Panc1 (cell line): ENCODE data around the gene MPRIP. TPM values are rescaled to one million over a fixed set of nuclear protein-coding genes. Genes with fewer than 3 reads are reported as not detected.

Source experiments
- ATAC-seq: fragments of 200-7000 bp; cut with Tn5 transposase; 2 replicates; pipeline ENCODE4 v1.9.1; 2020; ENCODE audit warnings: mild to moderate bottlenecking, moderate library complexity
- BruUV-seq: library from RNA; stranded (reverse); fragments of 400-500 nt; replicated peaks from 2 replicates; lab custom pipeline; 2021; lab: Mats Ljungman, UMichigan
- CTCF ChIA-PET: fragments of 300-600 bp; sonication (Branson Sonifier 250); formaldehyde crosslinking; loops from one replicate; lab custom pipeline; 2022; ENCODE audit warnings: antibody characterized with exemption; lab: Charles Lee
- POLR2A ChIA-PET: fragments of 300-600 bp; sonication (Branson Sonifier 250); formaldehyde crosslinking; loops from one replicate; lab custom pipeline; 2022; ENCODE audit warnings: antibody characterized with exemption; lab: Charles Lee
- DNase-seq: peaks from one replicate; pipeline ENCODE4 v3.0.0-alpha.2; 2010; ENCODE audit warnings: low read depth, low spot score
- H3K27ac ChIP-seq: 2 replicates; pipeline ENCODE4 v1.5.1; 2011; ENCODE audit warnings: mild to moderate bottlenecking, low read length, inconsistent platforms
- H3K27me3 ChIP-seq: fragments of 200-500 bp; sonication (Bioruptor generic); 2 replicates; pipeline ENCODE4 v1.6.0; 2014; ENCODE audit warnings: low read length, inconsistent platforms; ENCODE audit not compliant: control insufficient read depth, insufficient read depth
- H3K36me3 ChIP-seq: fragments of 200-500 bp; sonication (Bioruptor generic); 2 replicates; pipeline ENCODE4 v1.5.1; 2014; ENCODE audit warnings: inconsistent platforms, mild to moderate bottlenecking, low read length, moderate library complexity; ENCODE audit not compliant: control insufficient read depth, insufficient read depth
- H3K4me1 ChIP-seq: 2 replicates; pipeline ENCODE4 v1.5.1; 2011; ENCODE audit warnings: inconsistent platforms, mild to moderate bottlenecking, low read length, moderate library complexity; ENCODE audit not compliant: control insufficient read depth, insufficient read depth
- H3K4me3 ChIP-seq, 2 experiments: 2 replicates each; pipeline ENCODE4 v1.5.1; 2011 to 2012; ENCODE audit warnings: low read depth in 2 of 2, low read length in 2 of 2, mild to moderate bottlenecking in 2 of 2, inconsistent platforms in 1 of 2, moderate library complexity in 1 of 2
- H3K9me3 ChIP-seq: fragments of 200-500 bp; sonication (Bioruptor generic); 2 replicates; pipeline ENCODE4 v1.5.1; 2014; ENCODE audit warnings: low read depth, mild to moderate bottlenecking, inconsistent platforms, low read length, moderate library complexity; ENCODE audit not compliant: control insufficient read depth, insufficient read depth
- POLR2AphosphoS5 ChIP-seq: IDR thresholded peaks from 2 replicates; pipeline ENCODE4 v1.6.1; 2012; ENCODE audit warnings: mild to moderate bottlenecking, low read depth, low read length, moderate library complexity
- SIN3A ChIP-seq: IDR thresholded peaks from 2 replicates; pipeline ENCODE4 v1.6.1; 2012; ENCODE audit warnings: low read depth, mild to moderate bottlenecking, low read length, moderate library complexity, borderline replicate concordance; ENCODE audit not compliant: insufficient read depth
- TCF7L2 ChIP-seq: IDR thresholded peaks from 2 replicates; pipeline ENCODE4 v1.6.1; 2011; ENCODE audit warnings: mild to moderate bottlenecking, low read depth, low read length, inconsistent platforms
- in situ Hi-C: cut with HindIII; loops from 2 replicates; pipeline ENCODE4 v1.10.0; 2016; ENCODE audit warnings: low sequenced_read_pairs, low pct_unique_long_range_greater_than_20kb
- intact Hi-C: fragments of 100-400 bp; cut with micrococcal nuclease; formaldehyde crosslinking; loops from one replicate; pipeline ENCODE4 v1.10.0; 2022; ENCODE audit not compliant: unreplicated experiment
- total RNA-seq: library from RNA; stranded (reverse); gene quantifications from one replicate; pipeline ENCODE4 v1.2.1, GENCODE V29; 2021; ENCODE audit not compliant: unreplicated experiment
- TF ChIP-seq, protein P1 (sequence below): fragments of 450-650 bp; IDR thresholded peaks from 2 replicates; pipeline ENCODE4 v1.5.1; 2017; ENCODE audit warnings: mild to moderate bottlenecking
- TF ChIP-seq, protein P2 (sequence below), 2 experiments: IDR thresholded peaks; 2 replicates each; pipeline ENCODE4 v1.6.1; 2011 to 2012; ENCODE audit warnings: low read depth in 2 of 2, control low read depth in 1 of 2, low read length in 1 of 2, mild to moderate bottlenecking in 1 of 2, moderate library complexity in 1 of 2; ENCODE audit not compliant: insufficient read depth in 1 of 2

MPRIP gene
- total RNA-seq, 1 experiment from 2014 or later: 155 TPM

DNA sequence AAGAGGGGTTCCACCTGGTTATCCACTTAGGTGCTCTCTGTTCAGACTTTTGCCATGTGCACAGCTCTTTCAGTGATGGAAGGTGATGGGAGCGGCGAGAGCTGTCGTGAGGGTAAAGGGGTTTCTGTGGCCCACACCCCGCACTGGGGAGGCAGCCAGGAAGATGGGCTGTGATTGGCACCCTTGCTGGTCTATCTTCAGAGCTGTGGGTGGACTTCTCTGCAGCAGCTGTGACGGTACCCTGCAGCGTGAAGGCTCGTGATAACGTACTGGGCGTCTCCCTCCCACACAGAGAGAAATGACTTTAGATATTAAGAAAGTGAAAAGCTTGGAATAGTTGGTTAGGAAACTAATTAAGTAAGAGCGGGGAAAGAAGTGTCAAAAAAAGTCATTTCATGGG lies 45.8 kb downstream of the MPRIP start:
- POLR2A ChIA-PET: interaction anchor here (0.7 kb wide), 1 partner anchor 996 kb away, joined by 3 read pairs; no protein-coding TSS in a partner anchor
- CTCF ChIA-PET: no interaction called here
- in situ Hi-C loops (no loop called here), intact Hi-C loops (no loop called here)
- no peak overlapping the region for H3K4me3 ChIP-seq
- BruUV-seq: no TSS peak
- ATAC-seq (no peak), DNase-seq (no peak)
- no peaks in the 10 kb centered on the region for H3K9me3 ChIP-seq
- no peak overlapping the region for H3K27ac ChIP-seq
- no peaks in the 10 kb centered on the region for H3K4me1 ChIP-seq
- TF ChIP-seq, protein P1, sequence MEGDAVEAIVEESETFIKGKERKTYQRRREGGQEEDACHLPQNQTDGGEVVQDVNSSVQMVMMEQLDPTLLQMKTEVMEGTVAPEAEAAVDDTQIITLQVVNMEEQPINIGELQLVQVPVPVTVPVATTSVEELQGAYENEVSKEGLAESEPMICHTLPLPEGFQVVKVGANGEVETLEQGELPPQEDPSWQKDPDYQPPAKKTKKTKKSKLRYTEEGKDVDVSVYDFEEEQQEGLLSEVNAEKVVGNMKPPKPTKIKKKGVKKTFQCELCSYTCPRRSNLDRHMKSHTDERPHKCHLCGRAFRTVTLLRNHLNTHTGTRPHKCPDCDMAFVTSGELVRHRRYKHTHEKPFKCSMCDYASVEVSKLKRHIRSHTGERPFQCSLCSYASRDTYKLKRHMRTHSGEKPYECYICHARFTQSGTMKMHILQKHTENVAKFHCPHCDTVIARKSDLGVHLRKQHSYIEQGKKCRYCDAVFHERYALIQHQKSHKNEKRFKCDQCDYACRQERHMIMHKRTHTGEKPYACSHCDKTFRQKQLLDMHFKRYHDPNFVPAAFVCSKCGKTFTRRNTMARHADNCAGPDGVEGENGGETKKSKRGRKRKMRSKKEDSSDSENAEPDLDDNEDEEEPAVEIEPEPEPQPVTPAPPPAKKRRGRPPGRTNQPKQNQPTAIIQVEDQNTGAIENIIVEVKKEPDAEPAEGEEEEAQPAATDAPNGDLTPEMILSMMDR: no peak
- TF ChIP-seq SIN3A (no peak), POLR2AphosphoS5 (no peak), TCF7L2 (no peak)
- TF ChIP-seq, protein P2, sequence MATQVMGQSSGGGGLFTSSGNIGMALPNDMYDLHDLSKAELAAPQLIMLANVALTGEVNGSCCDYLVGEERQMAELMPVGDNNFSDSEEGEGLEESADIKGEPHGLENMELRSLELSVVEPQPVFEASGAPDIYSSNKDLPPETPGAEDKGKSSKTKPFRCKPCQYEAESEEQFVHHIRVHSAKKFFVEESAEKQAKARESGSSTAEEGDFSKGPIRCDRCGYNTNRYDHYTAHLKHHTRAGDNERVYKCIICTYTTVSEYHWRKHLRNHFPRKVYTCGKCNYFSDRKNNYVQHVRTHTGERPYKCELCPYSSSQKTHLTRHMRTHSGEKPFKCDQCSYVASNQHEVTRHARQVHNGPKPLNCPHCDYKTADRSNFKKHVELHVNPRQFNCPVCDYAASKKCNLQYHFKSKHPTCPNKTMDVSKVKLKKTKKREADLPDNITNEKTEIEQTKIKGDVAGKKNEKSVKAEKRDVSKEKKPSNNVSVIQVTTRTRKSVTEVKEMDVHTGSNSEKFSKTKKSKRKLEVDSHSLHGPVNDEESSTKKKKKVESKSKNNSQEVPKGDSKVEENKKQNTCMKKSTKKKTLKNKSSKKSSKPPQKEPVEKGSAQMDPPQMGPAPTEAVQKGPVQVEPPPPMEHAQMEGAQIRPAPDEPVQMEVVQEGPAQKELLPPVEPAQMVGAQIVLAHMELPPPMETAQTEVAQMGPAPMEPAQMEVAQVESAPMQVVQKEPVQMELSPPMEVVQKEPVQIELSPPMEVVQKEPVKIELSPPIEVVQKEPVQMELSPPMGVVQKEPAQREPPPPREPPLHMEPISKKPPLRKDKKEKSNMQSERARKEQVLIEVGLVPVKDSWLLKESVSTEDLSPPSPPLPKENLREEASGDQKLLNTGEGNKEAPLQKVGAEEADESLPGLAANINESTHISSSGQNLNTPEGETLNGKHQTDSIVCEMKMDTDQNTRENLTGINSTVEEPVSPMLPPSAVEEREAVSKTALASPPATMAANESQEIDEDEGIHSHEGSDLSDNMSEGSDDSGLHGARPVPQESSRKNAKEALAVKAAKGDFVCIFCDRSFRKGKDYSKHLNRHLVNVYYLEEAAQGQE (IDR thresholded peaks at IDR 0.05; ENCODE audit: insufficient read depth in 1 of 2, low read depth in 2 of 2, low read length in 1 of 2): no peak
- H3K27me3 ChIP-seq: no peaks in the 10 kb centered on the region
- H3K36me3 ChIP-seq: no peaks in the 10 kb centered on the region

DNA sequence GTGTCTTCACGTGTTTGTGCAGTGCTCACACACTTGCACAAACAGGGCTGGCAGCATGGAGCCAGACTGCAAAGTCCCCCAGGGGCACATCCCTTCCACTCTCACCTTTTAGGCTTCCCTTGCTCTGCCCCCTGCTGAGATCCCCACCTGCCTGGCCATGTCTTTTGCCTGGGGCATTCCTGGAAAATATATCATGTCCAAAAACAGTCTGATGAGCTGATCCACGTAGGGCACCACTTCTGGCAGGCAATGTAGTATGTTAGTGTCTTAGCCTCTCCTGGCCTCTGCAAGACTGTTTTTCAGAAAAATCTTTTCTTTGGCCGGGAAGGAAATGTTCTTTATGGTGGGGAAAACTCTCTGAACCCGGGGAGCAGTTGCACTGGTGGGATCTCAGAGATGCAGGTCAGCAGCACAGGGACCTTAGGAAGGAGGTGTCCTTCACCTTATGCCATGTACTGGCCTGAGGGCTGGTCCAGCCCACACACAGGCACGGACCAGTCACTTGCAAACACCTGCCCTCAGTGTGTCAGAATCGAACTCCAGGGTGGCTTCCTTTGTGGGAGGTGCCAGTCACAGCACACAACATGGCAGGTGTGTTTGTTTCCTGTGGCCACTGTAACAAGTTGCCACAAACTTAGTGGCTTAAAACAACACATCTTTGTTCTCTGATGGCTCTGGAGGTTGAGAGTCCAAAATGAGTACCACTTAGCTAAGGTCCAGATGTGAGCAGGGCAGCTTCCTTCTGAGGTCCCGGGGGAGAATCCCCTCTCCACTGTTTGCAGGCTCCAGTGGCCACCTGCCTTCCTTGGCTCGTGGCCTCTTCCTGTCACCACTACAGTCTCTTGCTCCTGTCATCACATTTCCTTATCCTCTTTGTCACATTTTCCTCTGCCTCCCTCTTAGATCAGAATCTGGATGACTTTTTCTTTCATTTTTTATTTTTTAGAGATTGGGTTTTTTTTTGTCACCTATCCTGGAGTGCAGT lies 46.6 kb downstream of the MPRIP start:
- CTCF ChIA-PET: no interaction called here
- Histone ChIP-seq H3K36me3 (no peaks in the 10 kb centered on the region), H3K4me1 (no peaks in the 10 kb centered on the region)

More for the DNA sequence above, 46.6 kb downstream of the MPRIP start:
- POLR2A ChIA-PET: interaction anchor here (0.7 kb wide), 1 partner anchor 995 kb away, joined by 3 read pairs; no protein-coding TSS in a partner anchor
- Histone ChIP-seq H3K27ac (no peak overlapping the region), H3K4me3 (no peak overlapping the region), H3K9me3 (no peaks in the 10 kb centered on the region), H3K27me3 (no peaks in the 10 kb centered on the region)
- no peak for TF ChIP-seq POLR2AphosphoS5
- no peak for TF ChIP-seq SIN3A
- TF ChIP-seq, protein P2 (IDR thresholded peaks at IDR 0.05; ENCODE audit: insufficient read depth in 1 of 2, low read depth in 2 of 2, low read length in 1 of 2): no peak
- TF ChIP-seq TCF7L2: no peak
- TF ChIP-seq, protein P1: no peak
- no TSS peak for BruUV-seq
- intact Hi-C loops: no loop called here
- ATAC-seq (no peak), DNase-seq (no peak)
- in situ Hi-C loops: no loop called here
